ENCODE data around the gene ICE1.

Gene ICE1

GRCh38 chr5:5418764-5419163 lies 3.7 kb upstream of the ICE1 start:
- Histone ChIP-seq H3K4me1 (ENCODE audit: control insufficient read depth, insufficient read depth, low read length, poor library complexity, severe bottlenecking) (peaks cover 16% of the 10 kb centered on the region), H3K27ac (ENCODE audit: insufficient read depth, low read length, poor library complexity, severe bottlenecking) (no peak overlapping the region), H3K4me3 (ENCODE audit: insufficient read depth, low read depth, low read length, poor library complexity, severe bottlenecking) (no peak overlapping the region), H3K36me3 (ENCODE audit: control insufficient read depth, insufficient read depth, low read length) (no peaks in the 10 kb centered on the region), H3K9me3 (ENCODE audit: control insufficient read depth, low read length) (no peaks in the 10 kb centered on the region), H3K27me3 (replicated peaks; ENCODE audit: control insufficient read depth, insufficient read depth, low read length, poor library complexity, severe bottlenecking) (no peaks in the 10 kb centered on the region)
- no peak for DNase-seq

GRCh38 chr5:5419291-5420210 lies 2.9 kb upstream of the ICE1 start:
- Histone ChIP-seq H3K27ac (ENCODE audit: insufficient read depth, low read length, poor library complexity, severe bottlenecking) (no peak overlapping the region), H3K36me3 (ENCODE audit: control insufficient read depth, insufficient read depth, low read length) (no peaks in the 10 kb centered on the region), H3K9me3 (ENCODE audit: control insufficient read depth, low read length) (no peaks in the 10 kb centered on the region), H3K27me3 (replicated peaks; ENCODE audit: control insufficient read depth, insufficient read depth, low read length, poor library complexity, severe bottlenecking) (no peaks in the 10 kb centered on the region), H3K4me3 (ENCODE audit: insufficient read depth, low read depth, low read length, poor library complexity, severe bottlenecking) (no peak overlapping the region), H3K4me1 (ENCODE audit: control insufficient read depth, insufficient read depth, low read length, poor library complexity, severe bottlenecking) (peaks cover 24% of the 10 kb centered on the region)
- no peak for DNase-seq

- no peak overlapping the region for H3K27ac ChIP-seq (ENCODE audit: insufficient read depth, low read length, poor library complexity, severe bottlenecking)
These were observed 2.2 kb upstream of the ICE1 start for GRCh38 chr5:5420251-5420650.

GRCh38 chr5:5421149-5421960 lies 1.1 kb upstream of the ICE1 start:
- Histone ChIP-seq H3K36me3 (ENCODE audit: control insufficient read depth, insufficient read depth, low read length) (no peaks in the 10 kb centered on the region), H3K4me3 (ENCODE audit: insufficient read depth, low read depth, low read length, poor library complexity, severe bottlenecking) (peak overlapping the region; percentile 76), H3K27ac (ENCODE audit: insufficient read depth, low read length, poor library complexity, severe bottlenecking) (peak overlapping the region; percentile 88), H3K4me1 (ENCODE audit: control insufficient read depth, insufficient read depth, low read length, poor library complexity, severe bottlenecking) (peaks cover 25% of the 10 kb centered on the region), H3K27me3 (replicated peaks; ENCODE audit: control insufficient read depth, insufficient read depth, low read length, poor library complexity, severe bottlenecking) (no peaks in the 10 kb centered on the region), H3K9me3 (ENCODE audit: control insufficient read depth, low read length) (no peaks in the 10 kb centered on the region)
- DNase-seq: no peak

More at GRCh38 chr5:5420251-5420650, 2.2 kb upstream of the ICE1 start:
- no peaks in the 10 kb centered on the region for H3K9me3 ChIP-seq (ENCODE audit: control insufficient read depth, low read length)
- no peak for DNase-seq
- H3K4me3 ChIP-seq (ENCODE audit: insufficient read depth, low read depth, low read length, poor library complexity, severe bottlenecking): no peak overlapping the region
- peaks cover 25% of the 10 kb centered on the region for H3K4me1 ChIP-seq (ENCODE audit: control insufficient read depth, insufficient read depth, low read length, poor library complexity, severe bottlenecking)
- no peaks in the 10 kb centered on the region for H3K27me3 ChIP-seq (replicated peaks; ENCODE audit: control insufficient read depth, insufficient read depth, low read length, poor library complexity, severe bottlenecking)
- H3K36me3 ChIP-seq (ENCODE audit: control insufficient read depth, insufficient read depth, low read length): no peaks in the 10 kb centered on the region

GRCh38 chr5:5422819-5423515 lies 490 bp downstream of the ICE1 start:
- Histone ChIP-seq H3K9me3 (ENCODE audit: control insufficient read depth, low read length) (no peaks in the 10 kb centered on the region), H3K4me1 (ENCODE audit: control insufficient read depth, insufficient read depth, low read length, poor library complexity, severe bottlenecking) (peaks cover 25% of the 10 kb centered on the region), H3K4me3 (ENCODE audit: insufficient read depth, low read depth, low read length, poor library complexity, severe bottlenecking) (peak overlapping the region; percentile 76), H3K27me3 (replicated peaks; ENCODE audit: control insufficient read depth, insufficient read depth, low read length, poor library complexity, severe bottlenecking) (no peaks in the 10 kb centered on the region), H3K36me3 (ENCODE audit: control insufficient read depth, insufficient read depth, low read length) (no peaks in the 10 kb centered on the region), H3K27ac (ENCODE audit: insufficient read depth, low read length, poor library complexity, severe bottlenecking) (peak overlapping the region; percentile 88)
- no peak for DNase-seq

GRCh38 chr5:5423586-5423985 lies 1.1 kb downstream of the ICE1 start:
- no peaks in the 10 kb centered on the region for H3K9me3 ChIP-seq (ENCODE audit: control insufficient read depth, low read length)
- peaks cover 25% of the 10 kb centered on the region for H3K4me1 ChIP-seq (ENCODE audit: control insufficient read depth, insufficient read depth, low read length, poor library complexity, severe bottlenecking)
- no peaks in the 10 kb centered on the region for H3K36me3 ChIP-seq (ENCODE audit: control insufficient read depth, insufficient read depth, low read length)
- no peaks in the 10 kb centered on the region for H3K27me3 ChIP-seq (replicated peaks; ENCODE audit: control insufficient read depth, insufficient read depth, low read length, poor library complexity, severe bottlenecking)
- no peak for DNase-seq
- H3K4me3 ChIP-seq (ENCODE audit: insufficient read depth, low read depth, low read length, poor library complexity, severe bottlenecking): peak overlapping the region; percentile 76
- H3K27ac ChIP-seq (ENCODE audit: insufficient read depth, low read length, poor library complexity, severe bottlenecking): no peak overlapping the region

GRCh38 chr5:5424736-5425135 lies 2.3 kb downstream of the ICE1 start:
- H3K36me3 ChIP-seq (ENCODE audit: control insufficient read depth, insufficient read depth, low read length): no peaks in the 10 kb centered on the region
- H3K27me3 ChIP-seq (replicated peaks; ENCODE audit: control insufficient read depth, insufficient read depth, low read length, poor library complexity, severe bottlenecking): no peaks in the 10 kb centered on the region
- DNase-seq: no peak
- H3K4me3 ChIP-seq (ENCODE audit: insufficient read depth, low read depth, low read length, poor library complexity, severe bottlenecking): no peak overlapping the region
- no peak overlapping the region for H3K27ac ChIP-seq (ENCODE audit: insufficient read depth, low read length, poor library complexity, severe bottlenecking)
- no peaks in the 10 kb centered on the region for H3K9me3 ChIP-seq (ENCODE audit: control insufficient read depth, low read length)
- peaks cover 25% of the 10 kb centered on the region for H3K4me1 ChIP-seq (ENCODE audit: control insufficient read depth, insufficient read depth, low read length, poor library complexity, severe bottlenecking)

GRCh38 chr5:5430136-5430535 lies 7.7 kb downstream of the ICE1 start:
- no peak for DNase-seq

GRCh38 chr5:5432020-5432707 lies 9.7 kb downstream of the ICE1 start:
- DNase-seq: no peak
- H3K27ac ChIP-seq (ENCODE audit: insufficient read depth, low read length, poor library complexity, severe bottlenecking): no peak overlapping the region
- H3K36me3 ChIP-seq (ENCODE audit: control insufficient read depth, insufficient read depth, low read length): peaks cover 9% of the 10 kb centered on the region
- H3K4me3 ChIP-seq (ENCODE audit: insufficient read depth, low read depth, low read length, poor library complexity, severe bottlenecking): no peak overlapping the region
- no peaks in the 10 kb centered on the region for H3K4me1 ChIP-seq (ENCODE audit: control insufficient read depth, insufficient read depth, low read length, poor library complexity, severe bottlenecking)
- H3K27me3 ChIP-seq (replicated peaks; ENCODE audit: control insufficient read depth, insufficient read depth, low read length, poor library complexity, severe bottlenecking): no peaks in the 10 kb centered on the region
- H3K9me3 ChIP-seq (ENCODE audit: control insufficient read depth, low read length): no peaks in the 10 kb centered on the region

More at GRCh38 chr5:5430136-5430535, 7.7 kb downstream of the ICE1 start:
- Histone ChIP-seq H3K36me3 (ENCODE audit: control insufficient read depth, insufficient read depth, low read length) (no peaks in the 10 kb centered on the region), H3K27me3 (replicated peaks; ENCODE audit: control insufficient read depth, insufficient read depth, low read length, poor library complexity, severe bottlenecking) (no peaks in the 10 kb centered on the region), H3K27ac (ENCODE audit: insufficient read depth, low read length, poor library complexity, severe bottlenecking) (no peak overlapping the region), H3K4me3 (ENCODE audit: insufficient read depth, low read depth, low read length, poor library complexity, severe bottlenecking) (no peak overlapping the region), H3K9me3 (ENCODE audit: control insufficient read depth, low read length) (no peaks in the 10 kb centered on the region), H3K4me1 (ENCODE audit: control insufficient read depth, insufficient read depth, low read length, poor library complexity, severe bottlenecking) (no peaks in the 10 kb centered on the region)
